Right ventricle myocardium superior (tissue), 1 donor: Measurements from ENCODE around the gene POPDC2. TPM values are rescaled to one million over a fixed set of nuclear protein-coding genes. Genes with fewer than 3 reads are reported as not detected.
"Not testable (repeated sequence)": the region's sequence is repeated elsewhere in the genome, so short reads cannot be mapped to it uniquely, and the experiment has no call there.

Experiments
- ATAC-seq: fragments of 200-7000 bp; cut with Tn5 transposase; one replicate; pipeline ENCODE4 v1.9.1; 2020; ENCODE audit warnings: mild to moderate bottlenecking; ENCODE audit not compliant: poor library complexity
- DNase-seq: peaks from one replicate; pipeline ENCODE4 v3.0.0-alpha.2; 2020
- intact Hi-C: fragments of 100-400 bp; cut with DNase I; formaldehyde crosslinking; loops from one replicate; pipeline ENCODE4 v1.11.2; 2022
- total RNA-seq: library from RNA; stranded (reverse); fragmentation: NEBNext Ultra II Directional; extraction: Animal tissue kit (Norgen Biotek cat#: 25700); gene quantifications from one replicate; pipeline ENCODE4 v1.2.1, GENCODE V29; 2021
- donor health status: DM: no; HTN: yes; CAD: no; lungs with severe emphysema.

Gene POPDC2
- total RNA-seq, 1 donor from 2014 or later: 538 TPM

DNA sequence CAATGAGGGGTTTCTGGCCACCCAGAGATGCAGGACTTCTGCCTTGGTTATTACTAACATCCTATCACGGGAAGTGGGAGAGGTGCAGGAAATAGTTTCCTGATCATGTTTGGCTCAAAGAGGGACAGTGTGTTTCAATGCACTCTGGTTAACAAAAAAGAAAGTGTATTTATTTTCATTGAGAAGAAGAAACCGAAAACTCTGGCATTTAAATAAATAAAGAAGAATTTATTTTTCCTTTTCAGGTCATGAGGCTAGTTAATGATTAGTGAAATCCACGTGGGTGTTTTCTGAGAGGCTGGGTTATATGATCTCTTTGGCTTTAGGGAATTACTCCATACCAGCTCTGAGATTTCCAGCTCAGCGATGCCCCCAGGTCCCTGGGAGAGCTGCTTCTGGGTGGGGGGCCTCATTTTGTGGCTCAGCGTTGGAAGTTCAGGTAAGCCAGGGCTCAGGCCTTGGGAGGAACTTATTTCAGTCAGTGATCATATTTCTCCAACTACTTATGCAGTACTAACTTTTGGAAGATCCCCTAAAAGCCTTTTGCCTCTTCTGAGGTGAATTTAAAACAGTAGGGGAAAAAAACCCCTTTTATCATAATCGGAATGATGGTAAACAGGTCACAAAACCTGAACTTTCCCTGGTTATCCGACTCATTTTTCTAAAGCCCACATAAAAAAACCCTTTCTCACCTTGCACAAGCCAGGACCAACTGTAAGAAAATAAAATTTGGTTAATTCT, 62.7 kb downstream of the POPDC2 start, which contains the start of gene PLA1A:
Gene PLA1A, plus strand, starts transcription at position 338 of the 741 bp plus-strand sequence. Its CDS starts 29 bp downstream, at position 367.
- no peak for ATAC-seq
- intact Hi-C loops: loop anchor here (5.0 kb wide), 1 partner anchor 80 kb away; the partner anchor contains the start of gene COX17
- DNase-seq: no peak

DNA sequence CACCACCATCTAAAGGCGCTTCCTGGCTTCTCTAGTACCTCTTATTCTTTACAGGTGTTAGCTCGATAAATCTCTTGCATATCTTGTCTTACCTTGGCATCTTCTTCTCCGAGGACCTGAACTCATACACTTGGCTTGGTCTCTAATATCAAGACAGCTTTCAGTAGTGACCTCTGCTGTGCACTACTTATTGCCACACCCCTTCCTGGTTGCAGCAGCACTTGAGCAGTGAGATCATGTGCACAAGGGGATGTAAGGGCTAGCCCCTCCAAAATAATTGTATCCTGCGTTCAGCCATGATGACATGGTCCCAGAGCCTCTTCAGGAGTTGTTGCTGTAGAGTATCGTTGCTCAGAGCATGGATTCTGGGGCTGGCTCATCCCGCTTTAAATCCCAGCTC, 64.0 kb downstream of the POPDC2 start:
- ATAC-seq: no peak
- intact Hi-C loops: loop anchor here (5.0 kb wide), 1 partner anchor 81 kb away; the partner anchor contains the start of gene COX17
- no peak for DNase-seq

DNA sequence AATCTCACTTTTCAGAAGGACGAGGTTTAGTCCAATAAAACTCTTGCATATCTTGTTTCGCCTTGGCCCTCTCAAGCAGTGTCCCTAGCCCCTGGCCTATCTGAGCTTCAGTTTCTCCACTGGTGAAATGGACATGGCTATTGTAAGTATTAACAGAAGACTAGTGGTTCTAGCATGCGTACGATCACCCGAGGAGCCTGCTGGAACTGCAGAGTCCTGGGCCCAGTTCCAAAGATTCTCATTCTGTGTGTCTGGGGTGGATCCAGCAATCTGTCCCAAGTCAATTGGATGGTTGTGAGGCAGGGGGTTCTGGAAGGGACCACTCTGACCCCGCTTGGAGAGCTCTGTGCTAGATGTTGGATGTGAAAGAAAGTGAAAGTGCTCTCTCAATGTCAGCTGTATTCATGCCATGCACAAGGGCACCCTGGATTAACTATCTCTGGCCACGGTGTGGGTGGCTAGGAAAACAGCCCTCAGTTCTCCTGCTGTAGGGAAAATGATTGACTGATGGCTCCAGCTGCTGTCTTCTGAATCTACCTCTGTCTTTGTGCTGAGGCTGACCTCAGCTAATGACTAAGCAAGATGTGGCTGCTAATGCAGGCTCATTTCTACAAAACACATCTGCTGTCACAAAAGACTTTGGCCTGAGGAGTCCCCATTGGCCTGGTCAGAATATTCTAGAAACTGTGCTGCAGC, 64.6 kb downstream of the POPDC2 start:
- intact Hi-C loops: loop anchor here (5.0 kb wide), 1 partner anchor 82 kb away; the partner anchor contains the start of gene COX17
- DNase-seq: no peak
- peak; percentile 63 for ATAC-seq

DNA sequence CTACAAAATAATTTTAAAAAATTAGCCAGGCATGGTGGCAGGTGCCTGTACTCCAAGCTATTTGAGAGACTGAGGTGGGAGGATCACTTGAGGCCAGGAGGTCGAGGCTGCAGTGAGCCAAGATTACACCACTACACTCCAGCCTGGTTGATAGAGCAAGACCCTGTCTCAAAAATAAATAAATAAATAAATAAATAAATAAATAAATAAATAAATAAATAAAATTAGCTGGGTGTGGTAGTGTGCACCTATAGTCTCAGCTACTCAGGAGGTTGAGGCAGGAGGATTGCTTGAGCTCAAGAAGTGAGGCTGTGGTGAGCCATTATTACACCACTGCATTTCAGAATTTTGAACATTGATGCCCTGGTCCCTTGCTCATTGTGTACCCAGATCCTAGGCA, 65.5 kb downstream of the POPDC2 start:
- not testable (repeated sequence) for ATAC-seq, DNase-seq
- intact Hi-C loops: loop anchor here (5.0 kb wide), 1 partner anchor 82 kb away; the partner anchor contains the start of gene COX17

DNA sequence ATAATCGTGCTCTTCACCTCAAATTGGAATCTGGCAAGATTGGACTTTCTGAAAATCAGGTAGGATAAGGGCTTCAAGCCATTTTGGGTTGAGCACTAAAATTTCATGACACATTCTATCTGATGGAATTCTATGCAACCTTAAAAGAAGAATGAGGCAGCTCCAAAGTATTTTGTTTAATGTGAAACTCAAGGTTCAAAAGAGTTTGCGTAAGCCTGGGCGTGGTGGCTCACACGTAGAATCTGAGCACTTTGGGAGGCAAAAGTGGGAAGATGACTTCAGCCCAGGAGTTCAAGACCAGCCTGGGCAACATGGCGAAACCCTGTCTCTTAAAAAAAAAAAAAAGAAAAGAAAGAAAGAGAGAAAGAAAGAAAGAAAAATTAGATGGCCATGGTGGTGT, 66.3 kb downstream of the POPDC2 start:
- intact Hi-C loops: no loop called here
- ATAC-seq (no peak), DNase-seq (no peak)

DNA sequence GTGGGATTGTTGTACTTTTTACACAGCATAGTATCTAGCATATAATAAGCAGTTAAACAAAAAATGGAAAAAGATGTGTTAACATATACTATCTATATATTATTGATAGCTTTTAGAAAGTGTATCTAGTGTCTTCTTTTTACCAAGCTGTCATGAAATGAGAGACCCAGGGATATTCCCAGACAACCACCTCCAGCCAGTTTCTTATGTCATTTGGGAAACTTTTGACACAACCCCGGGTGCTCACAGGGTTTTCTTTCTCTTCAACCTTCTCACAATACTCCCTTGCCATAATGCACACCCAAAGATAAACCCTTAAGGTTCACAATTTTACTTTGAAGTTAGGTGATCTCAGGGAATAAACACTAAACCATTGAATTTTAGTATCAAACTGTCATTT, 67.5 kb downstream of the POPDC2 start:
- DNase-seq (no peak), ATAC-seq (no peak)
- intact Hi-C loops: no loop called here

Other genes with a start within 250 kb of the POPDC2 start
- gene TMEM39A, start 197.0 kb downstream of the POPDC2 start, total RNA-seq: 15.0 TPM
- gene POGLUT1, start 191.6 kb downstream of the POPDC2 start, total RNA-seq: 4.6 TPM
- 331 TPM for gene TIMMDC1, start 162.0 kb downstream of the POPDC2 start, total RNA-seq
- gene CD80, start 101.0 kb downstream of the POPDC2 start, total RNA-seq: not detected
- 12.2 TPM for gene ADPRH, start 81.1 kb downstream of the POPDC2 start, total RNA-seq
- 1.6 TPM for gene PLA1A, start 62.7 kb downstream of the POPDC2 start, total RNA-seq
- gene COX17, start 16.8 kb upstream of the POPDC2 start, total RNA-seq: 168 TPM
- gene CFAP91, start 42.4 kb upstream of the POPDC2 start, total RNA-seq: 0.75 TPM
- gene NR1I2, start 121.5 kb upstream of the POPDC2 start, total RNA-seq: 0.11 TPM